GM21526 (cell line): ENCODE results near the gene CFAP299.
A peak's percentile ranks its signal among the peaks of the same experiment; 100 is the strongest.
"Not testable (repeated sequence)": the region's sequence is repeated elsewhere in the genome, so short reads cannot be mapped to it uniquely, and the experiment has no call there.

Experiments used
- ATAC-seq: cut with Tn5 transposase; IDR thresholded peaks from one replicate; pipeline ENCODE4 v1.9.1; 2021; ENCODE audit warnings: moderate library complexity; ENCODE audit not compliant: unreplicated experiment, low FRiP score

The CFAP299 gene

DNA sequence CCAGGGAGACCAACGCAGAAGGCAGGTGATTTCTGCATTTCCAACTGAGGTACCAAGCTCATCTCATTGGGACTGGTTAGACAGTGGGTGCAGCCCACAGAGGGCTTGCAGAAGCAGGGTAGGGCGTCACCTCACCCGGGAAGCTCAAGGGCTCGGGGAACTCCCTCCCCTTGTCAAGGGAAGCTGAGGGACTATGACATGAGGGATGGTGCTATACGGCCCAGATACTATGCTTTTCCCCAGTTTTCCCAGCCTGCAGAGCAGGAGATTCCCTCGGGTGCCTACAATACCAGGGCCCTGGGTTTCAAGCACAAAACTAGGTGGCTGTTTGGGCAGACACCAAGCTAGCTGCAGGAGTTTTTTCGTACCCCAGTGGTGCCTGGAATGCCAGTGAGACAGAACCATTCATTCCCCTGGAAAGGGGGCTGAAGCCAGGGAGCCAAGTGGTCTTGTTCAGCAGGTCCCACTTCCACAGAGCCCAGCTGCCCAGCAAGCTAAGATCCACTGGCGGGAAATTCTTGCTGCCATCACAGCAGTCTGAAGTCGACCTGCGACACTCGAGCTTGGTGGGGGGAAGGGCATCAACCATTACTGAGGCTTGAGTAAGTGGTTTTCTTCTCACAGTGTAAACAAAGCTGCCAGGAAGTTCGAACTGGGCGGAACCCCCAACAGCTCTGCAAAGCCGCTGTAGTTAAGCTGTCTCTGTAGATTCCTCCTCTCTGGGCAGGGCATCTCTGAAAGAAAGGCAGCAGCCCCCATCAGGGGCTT lies 103.9 kb downstream of the CFAP299 start:
- ATAC-seq: not testable (repeated sequence)

DNA sequence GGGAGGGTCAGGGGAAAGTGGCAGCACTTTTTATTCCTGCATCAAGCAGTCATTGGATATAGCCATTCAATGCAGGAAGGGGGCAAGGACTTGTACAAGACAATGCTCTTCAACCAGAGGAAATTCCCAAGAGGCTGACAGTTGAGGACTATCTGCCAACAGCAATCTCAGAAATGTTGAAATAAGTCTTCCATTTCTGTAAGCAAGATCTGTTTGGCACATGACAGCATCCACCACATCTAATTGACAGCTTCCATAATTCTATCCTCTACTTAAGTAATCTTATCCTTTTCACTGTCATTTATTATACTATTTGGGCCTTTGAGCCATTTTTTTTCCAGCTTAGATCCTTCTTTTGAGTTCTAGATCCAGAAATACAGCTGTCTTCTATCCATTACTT lies 110.7 kb downstream of the CFAP299 start:
- ATAC-seq: no peak

DNA sequence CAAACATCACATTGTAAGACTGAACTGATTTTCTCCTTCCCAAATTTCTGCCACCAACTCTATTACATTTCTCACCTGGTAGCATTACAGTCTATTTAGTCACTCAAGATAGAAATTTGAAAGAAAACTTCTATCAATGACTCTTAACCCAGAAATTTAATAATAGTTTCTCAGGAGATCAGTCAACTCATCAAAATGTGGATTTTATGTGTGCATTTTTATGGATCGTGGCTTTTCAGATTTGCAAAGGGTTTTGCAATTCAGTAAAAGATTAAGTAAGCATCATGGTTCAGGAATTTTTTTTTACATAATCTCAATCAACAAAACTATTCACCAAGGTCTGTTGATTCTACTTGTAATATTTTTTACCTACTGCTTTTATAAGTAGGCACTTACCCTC lies 111.1 kb downstream of the CFAP299 start:
- no peak for ATAC-seq

DNA sequence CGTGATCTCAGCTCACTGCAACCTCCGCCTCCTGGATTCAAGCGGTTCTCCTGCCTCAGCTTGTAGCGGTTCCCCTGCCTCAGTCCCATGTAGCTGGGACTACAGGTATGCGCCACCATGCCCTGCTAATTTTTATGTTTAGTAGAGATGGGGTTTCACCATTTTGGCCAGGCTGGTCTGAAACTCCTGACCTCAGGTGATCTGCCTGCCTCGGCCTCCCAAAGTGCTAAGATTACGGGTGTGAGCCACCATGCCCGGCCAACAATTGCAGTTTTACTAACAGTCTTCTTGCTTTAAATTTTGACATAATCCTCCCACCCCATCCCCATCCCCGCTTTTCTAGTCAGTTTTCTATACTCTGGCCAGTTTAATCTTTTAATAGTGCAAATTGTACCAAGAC lies 112.0 kb downstream of the CFAP299 start:
- no peak for ATAC-seq

DNA sequence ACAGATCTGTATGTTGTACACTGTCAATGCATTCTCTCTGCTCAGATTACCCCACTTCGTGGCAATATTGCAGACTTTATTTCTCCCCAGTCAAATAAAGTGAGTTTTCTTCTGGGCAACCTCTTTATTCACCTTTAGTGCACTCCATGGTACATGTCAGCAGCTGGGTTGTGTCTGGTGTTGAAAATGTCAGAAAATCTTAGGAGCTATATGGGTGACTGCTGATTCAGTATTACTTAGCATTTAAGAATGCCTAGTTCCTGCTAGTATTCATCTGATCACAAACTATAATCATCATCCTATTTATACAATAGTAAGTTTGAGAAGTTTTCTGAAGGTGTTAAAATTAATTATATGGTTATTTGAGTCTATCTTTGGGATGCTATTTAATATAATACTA lies 112.5 kb downstream of the CFAP299 start:
- no peak for ATAC-seq

DNA sequence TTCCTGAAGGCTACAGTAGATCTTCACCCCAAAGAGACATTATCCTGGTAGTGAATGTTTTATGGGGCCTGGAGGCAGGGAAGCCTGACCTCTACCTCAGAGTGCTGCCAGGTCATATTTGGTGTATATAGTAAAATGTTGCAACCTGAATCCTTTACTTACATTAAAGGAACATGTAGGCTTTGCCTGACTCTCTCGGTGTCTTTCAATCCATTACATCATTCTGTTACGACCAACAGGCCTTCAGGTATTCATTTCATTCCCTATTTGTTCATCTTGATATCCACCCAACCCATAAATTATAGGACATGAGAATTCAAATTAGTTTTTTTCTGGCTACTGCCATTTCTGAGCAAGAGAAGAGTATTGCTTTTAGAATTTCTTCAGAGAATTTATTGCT lies 116.5 kb downstream of the CFAP299 start:
- ATAC-seq: no peak

DNA sequence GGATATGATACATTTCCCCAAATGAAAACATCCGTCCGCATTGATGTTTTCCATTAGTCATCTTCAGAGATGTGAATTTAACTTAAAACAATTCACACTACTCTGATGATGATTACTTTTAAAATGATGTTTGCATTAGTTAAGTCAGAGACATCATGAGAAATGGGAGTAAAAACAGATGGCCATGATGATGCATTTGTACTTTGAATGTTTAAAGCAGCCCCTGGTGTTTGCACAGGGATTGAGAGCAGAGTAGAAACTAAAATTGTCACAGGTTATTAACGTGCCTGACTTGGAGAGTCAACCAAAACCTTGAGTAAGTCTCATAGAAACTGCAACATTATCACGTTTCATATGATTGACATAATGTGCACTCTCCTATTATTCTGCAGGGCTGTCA lies 117.2 kb downstream of the CFAP299 start:
- ATAC-seq: no peak

DNA sequence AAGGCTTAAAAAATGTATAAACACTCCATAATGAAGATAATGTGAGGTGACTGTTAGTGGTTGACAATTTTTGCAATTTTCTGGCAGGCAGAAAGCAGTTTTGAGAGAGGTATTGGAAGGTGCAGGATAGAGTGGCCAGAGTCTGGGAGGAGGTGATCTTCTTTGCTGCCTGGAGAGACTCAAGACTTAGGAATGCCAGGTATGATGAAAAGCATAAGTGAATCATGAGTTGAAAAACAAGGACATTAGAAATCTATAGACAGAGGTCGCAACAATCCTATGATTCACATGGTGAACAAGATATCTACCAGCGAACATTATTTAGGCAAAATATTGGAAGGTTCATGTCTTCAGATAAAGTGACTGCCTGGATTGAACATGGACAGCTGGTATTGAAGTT lies 118.5 kb downstream of the CFAP299 start:
- no peak for ATAC-seq

DNA sequence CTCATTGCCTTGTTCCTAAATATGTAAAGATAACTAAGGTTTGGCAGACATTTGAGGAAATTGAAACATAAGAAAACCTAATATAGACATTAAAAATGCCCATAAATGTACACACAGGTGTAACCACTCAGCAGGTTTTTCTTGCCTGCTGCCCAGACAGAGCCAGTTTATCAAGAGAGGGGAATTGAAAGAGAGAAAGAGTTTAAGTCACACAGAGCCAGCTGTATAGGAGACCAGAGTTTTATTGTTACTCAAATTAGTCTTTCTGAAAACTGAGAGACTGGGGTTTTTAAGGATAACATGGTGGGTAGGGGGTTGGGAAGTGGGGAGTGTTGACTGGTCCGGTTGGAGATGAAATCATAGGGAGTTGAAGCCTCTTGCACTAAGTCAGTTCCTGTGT lies 119.0 kb downstream of the CFAP299 start:
- no peak for ATAC-seq

DNA sequence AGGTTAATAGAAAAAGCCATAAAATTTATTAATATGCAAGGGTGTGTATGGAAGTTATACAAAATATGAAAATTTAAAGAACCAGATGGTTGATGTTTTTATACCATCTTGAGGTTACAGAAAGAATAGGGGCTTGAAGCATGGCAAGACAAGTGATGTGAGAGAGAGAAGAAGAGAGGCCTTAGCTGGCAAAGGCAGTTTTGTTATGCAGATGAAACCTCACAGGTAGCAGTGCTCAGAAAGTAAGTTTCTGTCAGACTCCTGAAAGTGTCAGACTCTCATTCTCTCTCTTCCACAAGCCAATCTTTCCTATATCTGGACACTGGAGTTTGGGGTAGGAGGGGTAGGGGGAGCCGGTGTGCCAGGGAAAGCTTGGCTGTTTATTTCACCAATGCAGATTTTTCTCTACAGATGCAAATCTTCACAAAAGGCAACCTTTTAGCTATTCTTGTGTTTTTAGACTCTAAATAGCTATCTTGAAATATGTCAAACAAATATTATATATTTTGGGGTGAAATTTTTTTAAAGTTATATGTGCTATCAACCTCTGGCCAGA lies 124.5 kb downstream of the CFAP299 start:
- ATAC-seq: no peak

DNA sequence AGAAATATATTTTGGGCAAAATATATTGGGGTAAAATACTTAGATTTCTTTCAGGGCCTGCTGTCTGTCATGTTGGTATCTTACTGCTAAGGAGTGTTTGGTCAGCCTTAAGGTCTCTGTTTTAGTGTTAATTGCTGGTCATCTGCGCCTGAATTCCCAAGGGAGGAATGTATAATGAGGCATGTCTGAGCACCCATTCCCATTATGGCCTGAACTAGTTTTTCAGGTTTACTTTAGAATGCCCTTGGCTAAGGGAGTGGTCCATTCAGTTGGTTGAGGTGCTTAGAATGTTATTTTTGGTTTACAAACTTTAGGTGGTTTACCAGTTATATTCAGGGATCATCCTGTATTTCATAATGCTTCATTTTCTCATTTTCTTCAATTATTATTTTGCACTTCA lies 125.9 kb downstream of the CFAP299 start:
- no peak for ATAC-seq

DNA sequence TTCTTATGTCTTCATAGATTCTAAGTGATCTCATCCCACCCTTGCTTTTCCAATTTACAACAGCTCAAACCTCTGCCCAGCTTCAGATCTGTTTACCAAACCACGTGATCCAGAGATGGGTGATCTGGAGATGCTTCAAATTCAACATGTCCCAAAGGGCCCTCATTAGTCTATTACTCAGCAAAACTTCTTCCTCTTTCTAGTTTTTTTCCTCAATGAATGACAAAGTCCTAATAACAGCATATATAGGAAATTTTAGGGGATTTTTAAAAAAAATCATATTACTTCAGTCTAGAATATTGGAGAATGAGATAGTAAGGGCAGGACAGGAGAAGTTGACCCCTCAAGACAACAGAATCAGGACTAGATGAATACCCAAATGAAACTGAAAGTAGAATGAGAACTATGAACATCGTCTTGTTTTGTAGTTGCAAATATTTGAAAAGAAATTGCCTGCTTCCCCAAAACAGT lies 127.1 kb downstream of the CFAP299 start:
- ATAC-seq: peak; percentile 79

DNA sequence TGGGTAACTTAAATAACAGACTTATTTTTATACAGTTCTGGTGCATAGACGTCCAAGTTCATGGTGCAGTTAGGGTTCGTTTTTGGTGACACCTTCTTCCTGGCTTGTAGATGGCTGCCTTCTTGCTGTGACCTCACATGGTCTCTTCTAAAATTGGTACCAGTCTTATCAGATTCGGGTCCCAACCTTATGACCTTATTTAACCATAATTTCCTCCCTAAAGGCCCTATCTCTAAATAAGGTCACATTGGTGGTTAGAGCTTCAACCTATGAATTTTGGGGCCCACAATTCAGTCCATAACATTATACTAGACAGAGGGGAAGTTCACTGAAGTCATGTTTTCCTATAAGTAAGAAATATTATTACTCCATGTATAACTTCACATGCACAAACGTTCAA lies 128.0 kb downstream of the CFAP299 start:
- no peak for ATAC-seq

DNA sequence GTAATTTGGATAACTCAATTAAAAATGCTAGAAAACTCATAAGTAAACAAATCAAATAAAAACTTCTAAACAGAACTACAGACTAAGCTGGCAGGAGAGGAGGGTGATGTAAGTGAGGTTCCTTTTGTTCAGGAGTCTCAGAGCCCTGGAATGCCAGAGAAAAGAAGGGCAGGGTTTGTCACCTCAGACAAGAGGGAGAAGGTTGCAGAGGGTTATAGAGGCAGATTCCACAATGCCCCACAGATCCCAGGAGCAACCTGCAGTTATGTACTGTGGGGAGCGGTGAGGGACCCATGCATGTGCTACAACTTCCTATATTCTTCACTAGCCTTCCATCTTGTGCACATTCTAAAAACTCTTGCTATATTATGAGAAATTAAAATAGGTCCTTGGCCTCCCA lies 129.7 kb downstream of the CFAP299 start:
- no peak for ATAC-seq

DNA sequence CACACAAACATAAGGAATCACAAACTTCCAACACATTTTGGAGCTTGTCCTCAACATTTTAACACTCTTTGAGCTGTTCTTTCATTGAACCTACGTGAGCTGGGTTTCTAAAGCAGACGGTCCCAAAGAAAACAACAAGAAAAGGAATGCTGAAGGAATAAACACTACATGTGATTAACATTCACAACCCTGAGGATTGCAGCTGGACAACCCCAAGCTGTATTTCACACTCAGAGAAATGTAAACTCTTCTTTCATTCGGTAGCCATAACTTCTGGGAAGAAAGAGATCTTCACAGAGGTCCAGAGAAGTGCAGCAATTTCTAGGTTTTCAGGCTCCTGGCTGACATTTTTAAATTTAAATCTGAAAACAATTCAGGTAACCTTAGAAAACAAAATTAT lies 130.2 kb downstream of the CFAP299 start:
- ATAC-seq: no peak

DNA sequence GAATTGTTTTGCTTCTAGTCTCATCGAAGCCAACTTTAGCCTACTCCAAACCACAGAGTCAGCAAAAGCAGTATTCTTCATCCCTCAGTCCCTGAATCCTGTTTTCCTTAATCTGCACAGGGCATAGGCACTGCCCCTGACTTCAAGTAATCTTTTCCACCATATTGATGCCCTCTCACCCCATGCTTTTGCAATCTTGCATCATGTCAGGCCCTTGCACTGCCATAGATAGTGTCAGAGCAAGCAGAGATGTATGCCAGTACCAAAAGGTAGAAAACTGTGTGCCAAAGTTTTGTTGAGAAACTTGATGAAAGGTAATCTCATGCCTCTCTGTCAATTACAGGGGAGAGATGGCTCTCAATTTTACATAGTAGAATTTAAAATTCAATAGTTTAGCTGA lies 131.1 kb downstream of the CFAP299 start:
- no peak for ATAC-seq

DNA sequence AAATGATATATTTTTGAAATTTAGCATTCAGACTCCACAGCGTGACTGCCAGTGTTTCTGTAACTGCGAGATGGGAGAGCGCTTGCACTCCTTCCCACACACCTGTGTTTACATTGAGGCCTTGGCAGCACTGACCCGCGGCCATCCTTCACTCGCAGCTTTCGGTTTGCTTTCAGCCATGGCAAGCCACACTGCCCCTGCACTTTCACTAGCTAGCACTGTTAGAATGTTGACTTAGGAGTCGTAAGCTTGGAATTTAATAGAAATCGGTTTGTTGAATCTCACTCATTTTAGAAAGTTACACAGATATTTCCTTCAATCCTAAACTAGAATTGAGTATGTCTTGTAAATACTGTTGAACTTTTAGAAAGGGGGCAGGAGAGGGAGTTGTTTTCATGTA lies 136.2 kb downstream of the CFAP299 start:
- ATAC-seq: no peak

DNA sequence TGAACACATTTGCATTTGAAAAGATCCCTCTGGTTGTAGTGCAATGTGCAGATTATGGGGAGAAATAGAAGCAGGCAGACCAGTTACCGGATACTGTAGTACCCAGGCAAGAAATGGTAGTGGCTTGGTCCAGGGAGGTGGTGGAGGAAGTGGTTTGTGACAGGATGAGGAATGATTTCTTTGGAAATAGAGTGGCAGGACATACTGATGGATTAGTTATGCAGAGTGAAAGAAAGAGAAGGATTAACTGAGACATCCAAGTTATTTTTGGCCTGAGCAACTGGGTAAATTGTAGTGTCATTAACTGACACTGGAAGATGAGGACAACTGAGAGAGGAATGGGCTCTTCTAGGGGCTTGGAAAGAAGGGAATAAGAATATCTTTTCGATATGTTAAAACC lies 139.7 kb downstream of the CFAP299 start:
- ATAC-seq: no peak

DNA sequence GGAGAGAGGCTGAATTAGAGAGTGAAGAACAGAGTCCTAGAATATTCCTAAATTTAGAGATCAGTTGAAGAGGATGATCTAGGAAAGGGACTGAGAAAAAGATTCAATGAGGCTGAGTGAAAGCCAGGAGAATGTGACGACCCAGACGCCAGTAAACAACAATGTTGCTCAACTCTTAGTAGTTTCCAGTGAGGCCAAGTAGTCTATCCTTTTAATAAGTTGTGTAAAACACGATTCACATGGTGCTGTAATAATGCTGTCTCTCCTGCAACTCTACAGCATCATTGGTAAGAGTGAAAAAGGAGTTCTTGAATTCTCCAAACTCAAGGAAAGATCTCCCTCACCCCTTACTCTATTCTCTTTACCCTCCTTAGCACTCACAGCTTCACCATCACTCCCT lies 140.3 kb downstream of the CFAP299 start:
- ATAC-seq: no peak

DNA sequence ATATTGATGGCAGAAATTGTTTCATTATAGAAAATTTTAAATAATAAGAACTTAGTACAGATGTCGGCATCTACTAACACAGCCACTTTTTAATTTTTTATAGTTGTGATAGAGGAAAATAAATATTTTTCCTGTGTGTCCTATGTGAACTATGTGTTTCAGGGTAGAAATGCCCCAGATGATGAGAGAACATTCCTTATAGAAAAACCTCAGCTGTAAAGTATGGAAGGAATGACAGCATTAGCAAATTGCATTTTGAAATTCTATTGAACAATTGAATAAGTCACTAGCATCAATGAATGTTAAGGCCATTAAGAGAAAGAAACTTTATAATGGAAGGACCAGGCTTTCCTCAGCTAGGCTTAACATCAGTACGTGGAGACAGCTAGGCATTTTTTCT lies 149.2 kb downstream of the CFAP299 start:
- no peak for ATAC-seq

DNA sequence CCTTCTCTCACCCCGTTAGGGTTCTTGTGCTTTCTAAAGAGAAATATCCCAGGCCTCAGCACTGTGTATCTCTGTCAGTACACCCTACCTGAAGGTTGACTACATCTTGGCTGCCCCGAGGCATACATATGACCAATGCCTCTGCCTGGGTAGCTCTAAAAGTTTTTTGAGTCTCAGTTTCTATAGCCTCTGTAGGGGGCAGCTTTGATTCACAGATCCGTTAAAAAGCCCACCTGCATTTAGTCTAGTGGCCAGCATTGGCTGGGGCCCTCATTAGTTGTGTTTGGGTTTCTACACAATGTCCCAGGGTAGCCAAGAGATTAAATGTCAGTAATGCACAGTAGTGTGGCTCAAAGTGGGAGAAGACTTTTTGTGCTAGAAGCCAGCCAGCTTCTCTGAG lies 151.1 kb downstream of the CFAP299 start:
- no peak for ATAC-seq

DNA sequence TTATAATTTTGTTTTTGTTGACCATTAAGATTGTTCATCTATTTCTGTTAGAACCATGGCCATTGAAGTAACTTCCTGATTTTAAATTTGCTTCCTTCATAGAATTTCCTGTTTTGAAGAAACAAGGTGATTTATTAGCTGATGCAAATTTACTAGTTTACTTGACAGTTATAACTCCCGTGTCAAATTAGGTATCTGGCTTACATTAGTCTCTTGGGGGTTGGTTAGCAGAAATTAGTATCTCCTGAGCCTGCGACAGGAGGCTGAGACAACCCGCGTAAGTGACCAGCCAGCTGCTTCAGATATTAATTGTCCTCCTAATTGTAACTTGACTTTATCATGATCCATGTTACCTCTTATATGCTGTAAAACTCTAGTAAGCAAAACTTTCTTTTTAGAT lies 154.3 kb downstream of the CFAP299 start:
- ATAC-seq: no peak
